ENCODE data around the gene PDXP.

DNA sequence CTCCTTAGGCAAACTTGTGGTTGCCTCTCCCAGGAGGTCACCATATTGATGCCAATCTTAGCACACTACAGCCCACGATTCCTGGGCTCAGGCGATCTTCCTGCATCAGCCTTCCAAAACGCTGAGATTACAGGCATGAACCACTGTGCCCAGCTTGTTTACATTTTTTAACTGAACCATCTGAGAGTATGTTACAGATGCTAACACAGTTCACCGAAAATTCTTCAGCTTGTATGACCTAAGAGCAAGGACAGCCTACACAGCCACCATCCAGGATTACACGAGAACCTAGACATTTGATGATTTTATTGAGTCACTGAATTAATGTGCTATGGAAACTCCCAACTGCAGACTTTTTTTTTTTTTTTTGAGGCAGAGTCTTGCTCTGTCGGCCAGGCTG, 11.1 kb downstream of the PDXP start:
- TF ChIP-seq EZH2 (IDR thresholded peaks at IDR 0.05; ENCODE audit: low read length, missing control alignments) (no peak), CTCF (conservative IDR thresholded peaks at IDR 0.05 in 1 of 2, IDR thresholded peaks at IDR 0.05 in 1 of 2; ENCODE audit: low read depth in 1 of 2, low read length in 2 of 2) (no peak)
